ENCODE measurements around the gene ARHGAP18. TPM values are rescaled to one million over a fixed set of nuclear protein-coding genes. Genes with fewer than 3 reads are reported as not detected.

ARHGAP18 gene
- total and polyA plus RNA-seq, 2 of the 13 experiments (the other 11 are each of a cell fraction or from before 2014, with no cell fraction given): 58.2 to 115 TPM

DNA sequence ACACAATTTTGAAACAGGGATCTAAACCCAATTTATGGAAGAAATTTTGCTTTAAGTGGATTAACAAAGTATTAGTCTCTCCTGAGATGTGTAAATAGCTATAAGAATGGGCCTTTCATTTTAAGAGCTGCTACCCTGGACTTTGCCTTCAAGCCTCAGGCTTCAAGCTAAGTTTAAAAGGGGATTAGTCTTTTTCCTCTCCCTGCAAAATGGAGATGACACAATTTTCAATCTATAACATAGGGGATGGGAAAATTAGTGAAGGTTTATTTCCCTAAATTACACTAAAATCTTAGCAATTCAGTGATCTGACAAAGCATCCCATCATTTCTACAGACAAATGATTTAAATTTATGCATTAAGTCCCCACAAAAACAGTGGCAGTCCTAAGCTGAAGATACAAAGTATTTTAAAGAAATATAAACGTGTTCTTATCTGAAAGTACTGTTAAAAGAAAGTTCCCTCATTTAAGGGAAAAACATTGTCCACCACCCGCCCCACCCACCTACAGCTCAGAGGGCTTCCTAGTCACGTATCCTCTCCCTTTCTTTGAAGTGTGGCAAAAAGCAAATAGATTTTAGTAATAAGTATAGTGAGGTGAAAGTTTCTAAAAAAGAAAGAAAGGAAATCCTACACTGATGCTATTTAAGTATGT, 14.5 kb downstream of the ARHGAP18 start (continued):
- TF ChIP-seq CBX2 (IDR thresholded peaks at IDR 0.05; ENCODE audit: low read depth, low read length): no peak
- TF ChIP-seq CBX2 (CRISPR knock-in tag; IDR thresholded peaks at IDR 0.05; ENCODE audit: low read depth): no peak
- TF ChIP-seq ZNF569 (CRISPR knock-in tag; IDR thresholded peaks at IDR 0.05; ENCODE audit: borderline replicate concordance): no peak; the same call in 1 of the 2 replicates
- 0 out of 2 replicates have a peak, but pooled peaks have one; percentile 16 for TF ChIP-seq ZNF121 (CRISPR knock-in tag; IDR thresholded peaks at IDR 0.05)
- TF ChIP-seq CCAR2 (optimal IDR thresholded peaks at IDR 0.05; ENCODE audit: low read depth, low read length): no peak
- peak; percentile 82 for TF ChIP-seq NCOR1 (IDR thresholded peaks at IDR 0.05; ENCODE audit: borderline replicate concordance, low read length)
- TF ChIP-seq POLR2G (IDR thresholded peaks at IDR 0.05; ENCODE audit: low read depth, low read length): peak; percentile 50; the same call in 1 of the 2 replicates
- no peak for TF ChIP-seq RBM22 (optimal IDR thresholded peaks at IDR 0.05; ENCODE audit: low read length)
- no peak for TF ChIP-seq TEF (CRISPR knock-in tag; IDR thresholded peaks at IDR 0.05)
- TF ChIP-seq ZNF136 (CRISPR knock-in tag; IDR thresholded peaks at IDR 0.05; ENCODE audit: low read depth): no peak
- no peak for TF ChIP-seq ZNF124 (CRISPR knock-in tag; IDR thresholded peaks at IDR 0.05)
- TF ChIP-seq ARID4A (CRISPR knock-in tag; IDR thresholded peaks at IDR 0.05; ENCODE audit: borderline replicate concordance): no peak
- no peak for TF ChIP-seq ZBTB8A (CRISPR knock-in tag; IDR thresholded peaks at IDR 0.05; ENCODE audit: borderline replicate concordance, low read depth)
- TF ChIP-seq PREB (CRISPR knock-in tag; IDR thresholded peaks at IDR 0.05): no peak
- TF ChIP-seq, protein P1, sequence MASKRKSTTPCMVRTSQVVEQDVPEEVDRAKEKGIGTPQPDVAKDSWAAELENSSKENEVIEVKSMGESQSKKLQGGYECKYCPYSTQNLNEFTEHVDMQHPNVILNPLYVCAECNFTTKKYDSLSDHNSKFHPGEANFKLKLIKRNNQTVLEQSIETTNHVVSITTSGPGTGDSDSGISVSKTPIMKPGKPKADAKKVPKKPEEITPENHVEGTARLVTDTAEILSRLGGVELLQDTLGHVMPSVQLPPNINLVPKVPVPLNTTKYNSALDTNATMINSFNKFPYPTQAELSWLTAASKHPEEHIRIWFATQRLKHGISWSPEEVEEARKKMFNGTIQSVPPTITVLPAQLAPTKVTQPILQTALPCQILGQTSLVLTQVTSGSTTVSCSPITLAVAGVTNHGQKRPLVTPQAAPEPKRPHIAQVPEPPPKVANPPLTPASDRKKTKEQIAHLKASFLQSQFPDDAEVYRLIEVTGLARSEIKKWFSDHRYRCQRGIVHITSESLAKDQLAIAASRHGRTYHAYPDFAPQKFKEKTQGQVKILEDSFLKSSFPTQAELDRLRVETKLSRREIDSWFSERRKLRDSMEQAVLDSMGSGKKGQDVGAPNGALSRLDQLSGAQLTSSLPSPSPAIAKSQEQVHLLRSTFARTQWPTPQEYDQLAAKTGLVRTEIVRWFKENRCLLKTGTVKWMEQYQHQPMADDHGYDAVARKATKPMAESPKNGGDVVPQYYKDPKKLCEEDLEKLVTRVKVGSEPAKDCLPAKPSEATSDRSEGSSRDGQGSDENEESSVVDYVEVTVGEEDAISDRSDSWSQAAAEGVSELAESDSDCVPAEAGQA (IDR thresholded peaks at IDR 0.05; ENCODE audit: low read depth): no peak
- TF ChIP-seq, protein P1 (CRISPR knock-in tag; IDR thresholded peaks at IDR 0.05; ENCODE audit: borderline replicate concordance): no peak
- TF ChIP-seq KDM5A (IDR thresholded peaks at IDR 0.05; ENCODE audit: borderline replicate concordance, low read length): no peak
